ENCODE results near the gene SAGE1. TPM values are rescaled to one million over a fixed set of nuclear protein-coding genes. Genes with fewer than 3 reads are reported as not detected.
"Not testable (repeated sequence)": the region's sequence is repeated elsewhere in the genome, so short reads cannot be mapped to it uniquely, and the experiment has no call there.

SAGE1 gene
- total RNA-seq, 1 experiment from 2014 or later, result not detected

GRCh38 chrX:135888230-135888629, 5.3 kb upstream of the SAGE1 start:
- not testable (repeated sequence) for H4K5ac ChIP-seq (ENCODE audit: insufficient read length, low read depth, low read length); H3K36me3 Mint-ChIP-seq (ENCODE audit: insufficient read depth in 1 of 3, low read depth in 3 of 3); H2BK120ac ChIP-seq (ENCODE audit: low read depth, low read length, poor library complexity, severe bottlenecking); H4K20me1 ChIP-seq (ENCODE audit: control insufficient read depth, insufficient read depth, insufficient read length); H3K9ac ChIP-seq (ENCODE audit: extremely low read depth, insufficient read length, low read length); H3K27me3 Mint-ChIP-seq (ENCODE audit: low read depth); H3K4me3 Mint-ChIP-seq; H3K79me1 ChIP-seq (ENCODE audit: insufficient read depth, low read depth, low read length, poor library complexity, severe bottlenecking); H3K4ac ChIP-seq (ENCODE audit: low read depth, low read length); H2BK12ac ChIP-seq (ENCODE audit: insufficient read length, low read depth, low read length); H3K14ac ChIP-seq (ENCODE audit: insufficient read depth, low read length); H2BK5ac ChIP-seq (ENCODE audit: insufficient read length, low read length); H3K4me1 ChIP-seq (ENCODE audit: insufficient read depth, low read length); H3T11ph ChIP-seq (ENCODE audit: low read length); H3K27ac ChIP-seq (ENCODE audit: insufficient read length, low read depth, low read length); H2BK15ac ChIP-seq (ENCODE audit: low read depth, low read length); H3K18ac ChIP-seq (ENCODE audit: insufficient read length, low read depth, low read length); H3K27ac Mint-ChIP-seq; H3K4me2 ChIP-seq (ENCODE audit: insufficient read depth, insufficient read length, low read length); H3K23me2 ChIP-seq (ENCODE audit: insufficient read length, low read depth, low read length, poor library complexity, severe bottlenecking); H2AK5ac ChIP-seq (ENCODE audit: insufficient read length, low read length); H3K79me2 ChIP-seq (ENCODE audit: insufficient read depth, low read length); H4K8ac ChIP-seq (replicated peaks; ENCODE audit: insufficient read length, low read depth, low read length); H3K27me3 ChIP-seq (ENCODE audit: insufficient read depth, low read length); H2BK20ac ChIP-seq (ENCODE audit: low read depth, low read length, poor library complexity, severe bottlenecking); H3K56ac ChIP-seq (ENCODE audit: insufficient read length, low read depth, low read length); DNase-seq; H3K4me1 Mint-ChIP-seq; H4K91ac ChIP-seq (ENCODE audit: insufficient read length, low read depth, low read length); H2AFZ ChIP-seq (ENCODE audit: low read length); H3K23ac ChIP-seq (ENCODE audit: insufficient read length, low read depth, low read length)
- peaks cover 40 to 48% of the 10 kb centered on the region in 2 experiments for H3K9me3 Mint-ChIP-seq
- WGBS (ENCODE audit: extremely low coverage, insufficient read length, low lambda C conversion rate), result no CpG with 5 or more reads among the region's 18 CpGs
- H3K9me3 ChIP-seq (ENCODE audit: control insufficient read depth, low read depth, low read length), result peaks cover 34% of the 10 kb centered on the region
